GM21529 (cell line): ENCODE measurements around the gene ANO1.

Experiments
- ATAC-seq: cut with Tn5 transposase; IDR thresholded peaks from one replicate; pipeline ENCODE4 v1.9.1; 2021; ENCODE audit not compliant: unreplicated experiment

Gene ANO1

DNA sequence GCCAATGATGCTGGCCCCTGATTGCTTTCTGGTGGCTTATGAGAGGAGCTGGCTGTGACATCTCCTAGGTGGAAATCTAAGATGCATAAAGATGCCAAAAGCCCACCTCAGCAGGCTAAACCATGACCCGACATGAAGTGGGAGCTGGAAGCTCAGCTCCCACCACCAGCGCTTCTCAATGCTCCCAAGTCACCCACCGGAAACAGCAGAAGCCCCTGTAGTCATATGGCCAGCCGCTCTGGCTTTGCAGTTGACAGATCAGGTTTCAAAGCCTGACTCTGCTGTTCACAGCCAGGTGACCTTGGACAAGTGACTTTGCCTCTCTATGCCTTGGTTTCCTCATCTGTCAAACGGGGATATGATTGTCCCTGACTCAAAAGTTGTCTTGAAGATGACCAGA lies 29.1 kb upstream of the ANO1 start:
- no peak for ATAC-seq

DNA sequence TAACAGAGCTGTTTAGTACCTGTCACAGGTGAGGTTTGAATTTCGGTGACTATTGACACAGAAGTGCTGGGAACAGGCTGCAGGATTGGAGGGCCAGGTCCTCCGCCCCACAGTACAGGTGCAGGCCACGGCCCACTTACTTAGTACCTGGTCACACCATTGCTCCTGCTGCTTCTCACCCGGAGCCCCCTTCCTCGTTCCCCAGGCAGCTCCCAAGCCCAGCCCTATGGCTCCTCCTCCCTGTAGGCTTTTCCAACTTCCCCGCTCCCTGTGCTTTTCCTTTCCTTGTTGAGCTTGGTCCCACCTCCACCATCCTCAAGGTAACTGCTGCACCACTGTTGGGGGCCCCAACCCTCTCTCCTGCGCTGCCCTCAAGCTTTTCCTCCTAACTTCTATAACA lies 27.9 kb upstream of the ANO1 start:
- ATAC-seq: no peak

DNA sequence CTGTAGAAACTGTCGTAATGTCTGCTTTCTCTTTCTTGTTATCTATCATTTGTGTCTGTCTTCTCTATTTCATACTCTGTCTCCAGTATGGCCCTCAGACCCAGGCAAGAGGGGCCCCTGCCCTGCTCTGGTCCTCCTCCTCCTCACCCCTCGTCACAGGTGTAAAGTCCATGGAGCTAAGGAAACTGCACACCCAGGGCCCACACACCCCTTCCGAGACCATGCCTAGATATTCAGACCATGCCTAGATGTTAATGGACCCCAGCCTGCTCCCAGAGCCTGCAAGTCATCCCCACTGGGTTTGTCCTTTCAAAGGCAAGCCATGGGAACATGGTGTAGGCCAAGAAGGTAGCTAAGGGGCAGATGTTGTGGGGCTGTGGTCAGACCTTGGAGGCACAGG lies 24.1 kb upstream of the ANO1 start:
- ATAC-seq: no peak

DNA sequence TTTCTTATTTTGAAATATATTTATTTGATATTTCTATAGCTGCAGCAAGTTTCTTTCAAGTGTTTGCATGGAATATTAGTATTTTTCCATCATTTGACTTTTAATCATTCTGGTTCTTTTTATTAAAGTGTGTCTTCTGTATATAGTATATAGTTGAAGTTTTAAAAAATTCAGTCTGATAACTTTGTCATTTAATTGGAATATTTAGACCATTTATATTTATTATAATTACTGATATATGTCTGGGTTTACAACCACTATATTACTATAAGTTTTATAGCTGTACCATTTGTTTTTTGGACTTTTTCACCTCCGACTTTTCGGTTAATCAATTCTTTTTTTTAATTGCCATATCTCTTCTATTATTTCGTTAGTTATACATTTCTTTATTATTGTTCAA lies 22.7 kb upstream of the ANO1 start:
- ATAC-seq: no peak

DNA sequence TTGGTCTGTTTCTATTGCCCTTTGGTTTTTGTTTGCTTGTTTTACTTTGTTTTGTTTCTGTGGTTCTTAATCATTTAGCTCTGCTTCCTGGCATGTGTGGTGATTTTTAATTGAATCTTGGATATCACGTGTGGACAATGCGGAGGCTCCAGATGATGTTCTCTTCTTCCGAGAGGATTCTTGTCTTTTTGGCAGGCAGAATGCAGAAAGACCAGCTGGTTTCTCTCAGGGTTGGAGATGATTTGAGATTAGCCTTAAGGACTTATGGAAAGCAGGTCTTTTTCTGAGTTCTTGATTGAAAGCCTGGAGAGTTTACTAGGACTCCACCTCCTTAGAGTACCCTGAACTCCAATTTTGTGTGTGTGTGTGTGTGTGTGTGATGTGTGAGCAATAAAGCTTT lies 21.0 kb upstream of the ANO1 start:
- no peak for ATAC-seq

DNA sequence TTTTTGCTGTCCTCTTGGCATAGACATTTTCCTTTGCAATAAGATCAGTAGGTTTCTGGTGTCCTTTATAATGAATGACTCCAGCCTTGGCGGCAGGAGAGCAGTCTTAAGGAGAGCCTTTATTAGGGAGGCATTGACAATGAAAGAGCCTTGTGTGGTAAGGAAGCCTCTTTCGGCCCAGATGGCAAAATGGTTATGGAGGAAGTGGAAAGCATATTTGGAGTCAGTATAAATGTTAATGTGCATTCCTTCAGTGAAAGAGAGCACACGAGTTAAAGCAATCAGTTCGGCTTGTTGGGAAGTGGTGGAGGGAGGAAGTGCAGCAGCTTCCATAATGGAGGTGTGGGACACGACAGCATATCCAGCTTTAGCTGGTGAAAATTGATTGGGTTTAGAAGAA lies 18.1 kb upstream of the ANO1 start:
- ATAC-seq: no peak

DNA sequence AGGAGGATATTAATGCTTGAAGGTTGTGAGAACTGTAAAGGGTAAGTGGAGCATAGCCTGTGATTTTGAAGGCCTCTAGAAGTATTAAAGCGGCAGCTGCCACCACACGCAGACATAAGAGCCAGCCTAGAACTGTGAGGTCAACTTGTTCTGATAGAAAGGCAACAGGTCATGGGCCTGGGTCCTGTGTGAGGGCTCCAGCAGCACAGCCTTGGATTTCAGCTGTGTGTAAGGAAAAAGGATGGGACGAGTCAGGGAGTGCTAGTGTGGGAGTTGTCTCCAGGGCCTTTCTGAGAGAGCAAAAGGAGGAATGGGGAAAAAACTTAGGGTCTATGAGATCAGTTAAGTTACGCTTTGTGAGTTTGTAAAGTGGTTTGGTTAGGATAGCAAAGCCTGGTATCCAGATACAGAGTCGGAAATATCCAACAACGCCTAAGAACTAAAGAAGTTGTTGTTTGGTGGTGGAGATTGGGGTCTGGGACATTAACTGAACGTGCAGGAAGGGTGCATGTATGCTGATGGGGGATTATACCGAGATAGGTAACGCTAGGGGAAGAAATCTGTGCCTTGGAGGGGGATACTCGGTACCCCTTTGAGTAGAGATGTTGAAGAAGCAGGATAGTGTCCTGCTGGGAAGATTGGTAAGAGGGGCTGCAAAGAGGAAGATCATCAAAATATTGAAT lies 17.4 kb upstream of the ANO1 start:
- ATAC-seq: no peak

DNA sequence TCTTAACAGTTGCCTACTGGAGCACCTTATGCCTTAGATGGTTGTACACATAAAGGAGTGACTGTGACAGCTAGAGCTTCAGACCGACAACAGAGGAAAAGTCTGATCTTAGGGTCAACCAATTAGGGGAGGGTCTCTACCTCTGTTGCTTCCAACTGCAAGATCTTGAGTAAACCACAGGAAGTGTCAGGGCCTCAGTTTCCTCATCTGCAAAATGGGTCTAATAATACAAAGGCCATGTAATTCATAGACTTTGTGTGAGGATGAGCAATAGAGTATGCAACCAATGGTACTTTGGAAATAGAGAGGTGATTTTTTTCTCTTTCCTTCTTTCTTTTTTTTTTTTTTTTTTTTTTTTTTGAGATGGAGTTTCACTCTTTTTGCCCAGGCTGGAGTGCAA lies 16.4 kb upstream of the ANO1 start:
- ATAC-seq: no peak

DNA sequence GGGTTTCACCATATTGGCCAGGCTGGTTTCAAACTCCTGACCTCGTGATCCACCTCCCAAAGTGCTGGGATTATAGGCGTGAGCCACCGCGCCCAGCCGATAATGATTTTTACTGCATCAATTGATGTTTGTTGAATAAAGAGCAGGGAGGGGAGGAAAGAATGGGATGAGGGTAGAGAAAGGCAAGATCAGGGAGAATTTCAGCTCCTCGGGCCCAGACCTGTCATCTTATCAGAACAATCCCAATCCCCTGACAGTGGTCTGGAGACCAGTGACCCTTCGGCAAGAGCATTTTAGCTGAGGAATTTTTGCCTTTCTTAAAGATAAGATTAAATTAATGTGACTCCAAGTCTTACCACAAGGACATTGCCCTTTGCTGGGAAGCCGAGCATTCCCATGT lies 15.0 kb upstream of the ANO1 start:
- no peak for ATAC-seq

DNA sequence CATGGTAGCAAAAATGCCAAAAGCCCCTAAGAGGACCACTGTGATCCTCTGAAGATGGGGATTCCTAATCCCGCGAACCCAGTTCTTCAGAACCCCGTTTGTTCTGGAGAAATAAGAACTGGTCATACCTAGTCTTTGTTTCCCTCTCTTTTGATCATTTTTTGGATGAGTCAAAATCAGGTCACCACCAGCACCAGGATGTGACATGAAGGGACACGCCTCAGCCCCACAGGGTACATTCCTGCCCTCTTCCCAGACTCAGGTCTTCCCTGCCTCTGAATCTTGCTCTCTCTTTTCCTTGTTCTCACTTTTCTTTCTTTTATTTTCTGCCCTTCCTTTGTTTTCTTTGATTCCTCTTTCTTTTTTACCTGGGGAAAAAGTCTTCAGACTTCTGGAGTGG lies 14.6 kb upstream of the ANO1 start:
- ATAC-seq: no peak

DNA sequence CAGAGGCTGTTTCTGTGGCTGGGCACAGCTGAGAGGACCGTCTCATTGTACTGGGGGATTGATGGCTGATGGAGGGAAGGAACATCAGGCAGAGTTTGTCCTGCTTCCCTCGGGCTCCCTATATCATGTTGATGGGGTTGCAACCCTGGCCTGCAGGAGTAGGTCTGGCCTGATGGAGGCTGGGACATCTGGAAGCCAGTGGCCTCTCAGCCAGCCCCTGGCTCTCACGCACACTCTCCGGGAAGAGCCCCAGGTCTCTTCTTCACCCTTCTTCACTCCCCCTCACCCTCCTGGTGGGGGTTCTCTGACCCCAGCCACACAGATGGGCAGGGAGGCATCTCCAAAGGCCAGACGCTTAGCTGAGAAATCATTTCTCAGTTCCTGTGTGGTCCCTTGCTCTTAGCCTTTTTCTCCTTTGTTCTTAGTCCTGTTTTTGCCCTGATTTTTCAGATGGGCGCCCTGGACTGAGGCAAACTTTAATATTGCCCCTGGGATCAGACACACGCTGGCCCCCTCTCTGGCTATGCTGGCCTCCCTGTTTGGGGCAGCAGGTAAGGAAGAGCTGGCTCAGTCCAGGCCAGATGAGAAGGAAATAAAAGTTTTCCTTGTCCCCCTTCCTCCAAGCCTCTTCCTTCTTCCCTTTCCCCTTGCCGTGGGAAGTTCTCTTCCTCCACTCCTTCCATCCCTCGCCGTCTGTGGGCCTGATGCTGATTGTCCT lies 13.9 kb upstream of the ANO1 start:
- no peak for ATAC-seq

DNA sequence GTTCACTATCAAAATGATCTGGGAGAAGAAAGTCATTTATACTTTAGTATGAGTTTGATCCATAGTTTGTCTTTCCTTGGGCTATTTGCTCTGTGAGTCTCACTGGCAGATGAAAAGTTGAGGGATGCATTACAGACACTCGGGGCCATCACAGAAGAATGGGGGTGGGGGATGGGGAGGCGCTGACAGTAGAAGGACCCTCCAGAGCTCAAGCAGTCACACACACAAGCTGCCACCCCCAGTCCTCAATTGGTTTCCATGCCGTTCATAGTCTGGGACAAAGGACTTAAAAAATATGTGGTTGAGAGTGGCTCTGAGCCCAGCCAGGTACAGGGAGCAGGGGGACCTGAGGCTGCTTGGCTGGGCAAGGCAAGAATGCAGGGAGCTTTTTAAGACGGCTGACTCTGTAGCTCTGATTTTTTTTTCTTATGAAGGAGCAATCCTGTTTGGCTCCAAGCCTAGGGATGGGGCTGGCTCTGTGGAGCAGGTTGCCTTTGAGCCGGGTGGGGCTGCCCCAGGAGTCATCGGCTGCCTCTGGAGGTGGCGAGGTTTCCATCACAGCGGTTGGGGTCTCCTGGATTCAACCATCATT lies 13.3 kb upstream of the ANO1 start:
- ATAC-seq: no peak

DNA sequence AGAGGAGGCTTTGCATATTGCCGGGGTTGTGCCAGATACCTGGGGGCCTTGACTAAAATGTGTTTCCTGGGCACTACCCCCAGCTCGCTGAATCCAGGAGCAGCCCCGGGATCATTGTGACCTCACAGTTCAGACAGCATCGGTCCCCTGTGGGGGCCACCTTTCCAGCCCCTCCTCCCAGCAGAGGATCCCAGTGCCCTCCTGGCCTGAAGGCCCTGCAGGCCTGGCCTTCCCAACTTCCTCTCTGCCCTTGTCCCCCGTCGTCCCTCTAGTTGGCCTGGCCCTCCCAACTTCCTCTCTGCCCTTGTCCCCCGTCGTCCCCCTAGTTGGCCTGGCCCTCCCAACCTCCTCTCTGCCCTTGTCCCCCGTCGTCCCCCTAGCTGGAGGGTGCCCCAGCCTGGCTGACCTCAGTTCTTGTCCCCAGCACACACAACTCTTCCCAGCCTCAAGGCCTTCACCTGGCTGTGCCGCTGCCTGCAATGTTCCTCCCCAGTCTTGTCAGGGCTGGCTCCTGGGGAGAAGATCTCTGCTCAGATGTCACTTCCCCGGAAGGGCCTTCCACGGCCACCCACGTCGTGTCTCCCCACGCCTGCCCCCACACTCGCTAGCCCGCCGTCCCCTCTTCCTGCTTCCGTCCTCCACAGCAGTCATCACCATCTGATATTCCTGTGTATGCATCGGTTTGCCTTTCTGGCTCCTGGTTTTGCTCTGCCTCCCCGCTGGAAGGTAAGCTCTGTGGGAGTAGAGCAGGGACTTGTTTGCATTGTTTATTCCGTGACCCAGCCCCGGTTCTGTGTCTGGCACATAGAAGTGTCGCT lies 12.6 kb upstream of the ANO1 start:
- ATAC-seq: no peak

DNA sequence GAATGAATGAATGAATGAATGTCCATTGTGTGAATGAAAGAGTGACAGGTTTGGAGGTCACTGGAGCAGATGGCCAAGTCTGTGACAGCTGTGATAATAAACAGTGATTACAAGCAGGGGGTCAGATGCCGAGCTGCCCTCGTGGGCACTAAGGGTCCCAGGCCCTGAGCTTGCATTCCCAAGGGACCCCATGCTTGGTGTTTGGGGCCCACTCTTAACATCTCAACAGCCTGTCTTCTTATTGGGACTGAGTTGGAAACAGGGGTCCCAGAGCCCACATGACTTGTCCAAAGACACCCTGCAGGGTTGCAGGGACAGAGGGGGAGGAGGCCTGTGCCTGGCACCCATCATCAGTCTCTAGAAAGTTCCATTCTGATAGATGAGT lies 12.0 kb upstream of the ANO1 start:
- no peak for ATAC-seq

DNA sequence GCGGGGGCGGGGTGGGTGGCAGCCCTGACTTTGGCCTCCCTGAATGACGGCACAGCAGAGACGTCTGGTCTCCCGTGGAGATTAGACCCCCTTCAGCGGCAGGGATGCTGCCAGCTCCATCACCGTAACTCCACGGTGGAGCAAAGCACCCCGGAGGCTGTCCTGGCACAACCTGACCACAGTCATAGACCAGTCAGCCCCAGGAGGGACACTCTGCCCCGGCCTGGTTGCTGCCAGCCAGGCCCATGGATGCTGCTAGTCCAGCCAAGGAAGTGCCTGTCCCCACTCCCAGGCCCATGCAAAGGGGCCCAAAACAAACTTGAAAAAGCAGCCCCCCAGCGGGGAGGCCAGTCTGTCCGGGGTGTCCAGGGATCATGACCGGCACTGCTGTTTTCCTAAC lies 11.5 kb upstream of the ANO1 start:
- ATAC-seq: no peak

DNA sequence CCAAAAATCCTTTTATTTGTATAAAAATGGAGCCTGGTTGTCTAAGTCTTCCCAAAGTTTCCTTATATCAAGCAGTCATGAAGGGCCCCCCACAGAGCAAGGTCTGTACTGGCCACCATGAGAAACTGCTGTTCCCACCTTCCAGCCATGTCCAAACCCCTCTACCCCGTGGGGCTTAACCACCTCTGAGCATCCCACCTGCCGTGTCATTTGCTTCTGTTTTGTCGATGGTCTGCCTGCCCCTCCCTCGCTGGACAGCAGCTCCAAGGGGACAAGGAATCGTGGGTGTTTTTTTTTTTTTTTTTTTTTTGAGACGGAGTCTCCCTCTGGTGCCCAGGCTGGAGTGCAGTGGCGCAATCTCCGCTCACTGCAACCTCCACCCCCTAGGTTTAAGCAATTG lies 11.1 kb upstream of the ANO1 start:
- ATAC-seq: no peak

DNA sequence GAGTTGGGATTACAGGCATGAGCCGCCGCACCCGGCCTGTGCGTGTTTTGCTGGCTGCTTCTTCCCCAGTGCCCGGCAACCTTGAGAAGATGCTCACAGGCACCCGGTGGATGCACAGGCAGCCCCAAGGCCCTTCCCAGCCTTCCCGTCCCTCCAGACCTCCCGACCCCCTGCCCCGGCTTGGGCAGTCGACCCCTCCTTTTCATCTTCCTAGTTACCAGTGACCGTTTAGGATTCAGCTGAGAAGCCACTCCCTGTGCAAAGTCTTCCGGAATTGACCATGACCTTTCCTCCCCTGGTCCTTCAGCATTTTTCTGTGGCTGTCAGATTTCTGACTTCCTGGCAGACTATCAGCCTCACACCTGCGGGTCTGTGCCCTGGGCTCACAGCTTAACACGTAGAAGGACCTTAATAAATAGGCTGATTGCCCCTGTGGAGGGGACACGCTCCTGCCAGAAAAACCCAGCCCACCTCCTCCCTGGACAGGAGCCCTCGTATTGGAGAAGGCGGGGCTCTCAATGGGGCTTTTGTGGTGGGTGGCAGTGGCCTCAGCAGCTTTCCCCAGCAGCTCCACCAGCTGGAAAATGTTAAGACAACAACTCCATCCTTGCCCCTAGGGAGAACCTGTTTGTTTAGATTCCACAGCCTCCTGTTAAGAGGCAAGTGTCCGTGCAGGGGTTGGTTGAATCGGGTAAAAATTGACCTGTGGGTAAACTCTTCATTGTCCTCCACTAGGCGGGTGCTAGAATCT lies 10.4 kb upstream of the ANO1 start:
- no peak for ATAC-seq

DNA sequence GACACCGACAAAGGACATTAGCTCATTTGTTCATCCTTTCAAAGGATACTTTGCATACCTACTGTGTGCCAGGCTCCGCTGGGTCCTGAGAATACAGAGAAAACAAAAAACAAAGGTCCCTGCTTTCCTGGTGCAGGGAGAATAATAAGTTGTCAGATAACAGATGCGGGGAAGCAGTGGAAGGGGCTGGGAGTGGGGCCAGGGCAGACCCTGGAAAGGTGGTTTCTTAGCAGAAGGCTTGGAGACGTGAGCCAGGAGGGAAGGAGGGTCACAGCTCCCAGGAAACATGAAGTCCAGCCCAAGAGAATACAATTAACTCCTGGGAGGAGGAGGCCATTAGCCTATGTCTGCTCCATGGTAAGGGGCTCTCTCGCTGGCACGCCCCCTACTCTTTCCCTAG lies 9.8 kb upstream of the ANO1 start:
- ATAC-seq: no peak

DNA sequence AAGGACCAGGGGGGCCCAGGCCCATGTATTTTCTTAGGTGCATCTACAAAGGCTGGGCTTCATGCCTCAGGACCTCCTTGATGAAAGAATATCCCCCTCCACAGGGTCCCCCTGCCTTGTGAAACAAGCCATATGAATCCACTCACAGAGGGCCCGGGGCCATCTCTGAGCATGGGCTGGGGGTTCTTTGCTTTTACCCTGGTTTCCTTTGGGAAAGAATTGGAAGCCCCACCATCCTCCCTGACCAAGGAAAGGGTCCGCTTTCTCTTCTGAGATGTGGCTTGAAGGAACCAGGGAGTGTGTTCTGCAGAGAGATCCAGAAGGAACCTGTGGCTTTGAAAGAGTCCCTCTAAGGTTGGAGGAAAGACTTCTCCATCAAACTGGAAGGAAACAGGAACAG lies 9.2 kb upstream of the ANO1 start:
- ATAC-seq: no peak

DNA sequence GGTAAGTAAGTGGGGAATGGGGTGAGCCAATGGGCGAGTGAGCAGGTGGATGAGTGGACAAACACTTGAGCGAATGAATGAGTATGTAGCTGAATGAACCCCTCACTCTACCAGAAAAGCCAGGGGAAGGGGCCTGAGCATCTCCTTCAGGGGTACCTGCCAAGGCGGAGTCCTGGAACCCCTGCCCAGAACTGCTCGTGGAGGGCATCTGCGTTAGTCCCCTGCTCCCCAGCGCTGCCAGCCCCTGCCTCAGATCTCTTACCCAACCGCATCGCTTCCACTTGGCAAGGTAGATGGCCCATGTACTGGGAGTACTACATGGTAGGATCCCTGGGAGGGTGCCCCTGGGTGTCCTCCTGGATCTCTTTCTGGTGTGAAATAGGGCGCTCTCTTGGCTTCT lies 7.4 kb upstream of the ANO1 start:
- ATAC-seq: no peak

DNA sequence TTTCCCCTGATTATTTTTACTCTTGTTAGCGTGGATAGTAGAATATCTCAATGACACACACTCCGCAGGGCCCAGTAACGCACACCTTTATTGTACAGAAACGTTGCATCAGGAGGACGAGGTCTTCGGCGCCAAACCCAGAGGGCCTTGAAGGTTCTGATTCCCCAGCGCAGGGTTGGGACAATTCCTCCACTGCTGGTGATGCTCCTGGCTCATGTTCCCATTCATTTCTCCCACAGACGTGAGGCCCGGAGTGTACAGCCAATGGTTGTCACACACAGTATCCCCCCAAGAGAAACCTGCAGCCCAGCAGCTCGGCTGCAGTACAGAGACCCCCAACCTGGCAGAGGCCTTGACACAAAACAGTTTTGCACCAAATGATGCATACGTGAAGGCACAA lies 6.1 kb upstream of the ANO1 start:
- ATAC-seq: no peak
